ENCODE measurements around the gene DOCK7. TPM values are rescaled to one million over a fixed set of nuclear protein-coding genes. Genes with fewer than 3 reads are reported as not detected.

The DOCK7 gene
- total RNA-seq, 2 experiments from 2014 or later = 6.0 to 7.9 TPM

DNA sequence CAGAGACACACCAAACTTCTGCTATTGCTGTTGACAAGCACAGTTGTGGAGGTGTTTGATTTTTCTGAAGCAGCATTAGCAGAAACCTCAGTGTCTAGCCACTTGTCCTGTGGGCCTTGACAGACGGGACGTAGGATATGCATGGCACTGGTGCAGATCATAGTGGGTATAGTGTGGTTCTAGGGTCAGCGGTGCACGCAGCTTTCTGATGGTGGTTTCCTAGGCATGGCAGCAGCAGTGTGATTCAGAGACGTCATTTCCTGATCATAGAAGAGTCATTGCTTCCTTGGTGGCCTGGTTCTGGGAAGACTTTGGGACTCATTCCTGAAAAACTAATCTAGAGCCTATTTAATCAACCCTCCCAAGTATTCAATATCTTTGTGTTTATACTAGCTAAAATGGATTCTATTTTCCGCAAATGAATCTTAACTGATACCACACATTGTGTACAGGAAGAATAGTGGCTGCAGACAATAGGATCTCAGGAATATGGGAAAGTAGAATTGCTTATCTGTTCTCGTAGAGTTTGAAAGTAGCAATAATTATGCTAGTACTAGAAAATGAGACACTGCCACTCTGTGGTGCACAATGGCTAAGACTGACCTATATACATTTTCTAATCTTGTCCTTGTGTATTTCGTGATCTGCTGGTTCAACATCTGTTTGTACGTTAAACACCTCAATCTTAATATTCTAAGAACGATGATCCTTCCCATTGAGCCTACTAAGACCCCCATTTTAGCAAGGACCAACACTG is 254.1 kb downstream of the DOCK7 start:
- ChIA-PET POLR2A (no interaction called here), CTCF (no interaction called here)
- Histone ChIP-seq H3K27ac (ENCODE audit: low read depth in 1 of 2, low read length in 2 of 2) (no peak overlapping the region), H3K27me3 (ENCODE audit: control insufficient read depth in 1 of 2, insufficient read depth in 2 of 2, low read length in 2 of 2) (no peaks in the 10 kb centered on the region), H3K4me3 (ENCODE audit: low read length) (no peak overlapping the region), H3K4me1 (ENCODE audit: insufficient read depth, low read length) (peaks cover 12% of the 10 kb centered on the region), H3K9me3 (ENCODE audit: control insufficient read depth in 1 of 2, insufficient read depth in 1 of 2, low read length in 2 of 2) (no peaks in the 10 kb centered on the region), H3K36me3 (ENCODE audit: insufficient read depth, low read length) (no peaks in the 10 kb centered on the region)
- no peaks in the 10 kb centered on the region for H3K9me3 Mint-ChIP-seq
- no peaks in the 10 kb centered on the region for H3K27me3 Mint-ChIP-seq
- TF ChIP-seq, protein P1, sequence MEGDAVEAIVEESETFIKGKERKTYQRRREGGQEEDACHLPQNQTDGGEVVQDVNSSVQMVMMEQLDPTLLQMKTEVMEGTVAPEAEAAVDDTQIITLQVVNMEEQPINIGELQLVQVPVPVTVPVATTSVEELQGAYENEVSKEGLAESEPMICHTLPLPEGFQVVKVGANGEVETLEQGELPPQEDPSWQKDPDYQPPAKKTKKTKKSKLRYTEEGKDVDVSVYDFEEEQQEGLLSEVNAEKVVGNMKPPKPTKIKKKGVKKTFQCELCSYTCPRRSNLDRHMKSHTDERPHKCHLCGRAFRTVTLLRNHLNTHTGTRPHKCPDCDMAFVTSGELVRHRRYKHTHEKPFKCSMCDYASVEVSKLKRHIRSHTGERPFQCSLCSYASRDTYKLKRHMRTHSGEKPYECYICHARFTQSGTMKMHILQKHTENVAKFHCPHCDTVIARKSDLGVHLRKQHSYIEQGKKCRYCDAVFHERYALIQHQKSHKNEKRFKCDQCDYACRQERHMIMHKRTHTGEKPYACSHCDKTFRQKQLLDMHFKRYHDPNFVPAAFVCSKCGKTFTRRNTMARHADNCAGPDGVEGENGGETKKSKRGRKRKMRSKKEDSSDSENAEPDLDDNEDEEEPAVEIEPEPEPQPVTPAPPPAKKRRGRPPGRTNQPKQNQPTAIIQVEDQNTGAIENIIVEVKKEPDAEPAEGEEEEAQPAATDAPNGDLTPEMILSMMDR (IDR thresholded peaks at IDR 0.05) = no peak
- H3K4me1 Mint-ChIP-seq (ENCODE audit: low read depth) = peaks cover 22% of the 10 kb centered on the region
- peak overlapping the region; percentile 99 for H3K27ac Mint-ChIP-seq
- ATAC-seq (ENCODE audit: poor library complexity) (no peak), DNase-seq (no peak)
- H3K4me3 Mint-ChIP-seq = peak overlapping the region; percentile 76
- peaks cover 22% of the 10 kb centered on the region for H3K36me3 Mint-ChIP-seq (ENCODE audit: low read depth)
- intact Hi-C loops (cut with DNase I, micrococcal nuclease) = loop anchor here in 1 of 2 experiments (10.0 kb wide), 2 partner anchors 251 to 1091 kb away; partner anchors contain the start of genes DOCK7, EFCAB7 and ITGB3BP

DNA sequence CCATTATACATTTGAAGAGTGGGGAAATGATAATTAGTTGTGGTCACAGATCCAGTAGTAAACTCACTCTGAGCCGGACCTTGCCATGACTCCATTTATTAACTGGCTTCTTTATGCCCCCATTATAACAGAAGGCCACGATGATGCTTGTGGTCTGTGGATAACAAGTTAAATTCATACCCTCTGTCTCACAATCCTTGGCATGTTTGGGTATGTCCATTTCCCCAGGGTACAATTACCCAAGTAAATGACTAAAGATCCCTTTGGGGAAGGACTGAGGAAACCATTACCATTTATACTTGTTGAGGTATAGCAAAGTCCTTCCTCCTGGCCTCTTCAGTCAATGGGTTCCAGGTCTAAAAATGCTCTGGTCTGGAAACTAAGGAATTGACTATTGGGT is 258.6 kb downstream of the DOCK7 start:
- H3K27me3 Mint-ChIP-seq = no peaks in the 10 kb centered on the region
- ChIA-PET POLR2A (interaction anchor here (0.6 kb wide), 1 partner anchor 1163 kb away, joined by 3 read pairs; no protein-coding TSS in a partner anchor), CTCF (no interaction called here)
- ATAC-seq (ENCODE audit: poor library complexity) (no peak), DNase-seq (no peak)
- H3K9me3 Mint-ChIP-seq = no peaks in the 10 kb centered on the region
- H3K36me3 Mint-ChIP-seq (ENCODE audit: low read depth) = no peaks in the 10 kb centered on the region
- H3K36me3 ChIP-seq (ENCODE audit: insufficient read depth, low read length) = no peaks in the 10 kb centered on the region
- no peaks in the 10 kb centered on the region for H3K4me1 ChIP-seq (ENCODE audit: insufficient read depth, low read length)
- H3K4me1 Mint-ChIP-seq (ENCODE audit: low read depth) = no peaks in the 10 kb centered on the region
- intact Hi-C loops (cut with DNase I, micrococcal nuclease) = no loop called here
- TF ChIP-seq, protein P1 (IDR thresholded peaks at IDR 0.05) = no peak
- H3K27ac Mint-ChIP-seq = no peak overlapping the region
- H3K27ac ChIP-seq (ENCODE audit: low read depth in 1 of 2, low read length in 2 of 2) = no peak overlapping the region
- H3K4me3 Mint-ChIP-seq = no peak overlapping the region
- no peaks in the 10 kb centered on the region for H3K27me3 ChIP-seq (ENCODE audit: control insufficient read depth in 1 of 2, insufficient read depth in 2 of 2, low read length in 2 of 2)
- H3K9me3 ChIP-seq (ENCODE audit: control insufficient read depth in 1 of 2, insufficient read depth in 1 of 2, low read length in 2 of 2) = no peaks in the 10 kb centered on the region
- no peak overlapping the region for H3K4me3 ChIP-seq (ENCODE audit: low read length)

DNA sequence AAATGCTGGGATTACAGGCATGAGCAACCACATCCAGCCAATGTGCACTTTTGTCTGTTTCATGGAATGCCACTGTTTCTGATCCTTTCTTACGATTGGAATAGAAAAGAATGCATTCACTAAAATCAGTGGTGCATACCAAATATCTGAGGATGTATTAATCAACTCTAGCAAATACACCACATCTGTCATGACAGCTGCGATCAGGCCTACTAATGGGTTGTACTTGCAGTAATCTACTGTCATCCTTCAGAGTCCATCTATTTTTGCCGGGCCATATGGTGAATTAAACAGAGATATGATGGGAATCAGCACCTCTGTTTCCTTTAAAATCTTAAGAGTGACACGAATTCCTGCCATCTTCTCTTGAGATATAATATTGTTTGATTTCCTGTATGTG is 259.8 kb downstream of the DOCK7 start:
- H3K4me1 Mint-ChIP-seq (ENCODE audit: low read depth) = no peaks in the 10 kb centered on the region
- no peaks in the 10 kb centered on the region for H3K9me3 ChIP-seq (ENCODE audit: control insufficient read depth in 1 of 2, insufficient read depth in 1 of 2, low read length in 2 of 2)
- H3K27ac Mint-ChIP-seq = no peak overlapping the region
- ChIA-PET CTCF (no interaction called here), POLR2A (no interaction called here)
- intact Hi-C loops (cut with DNase I, micrococcal nuclease) = no loop called here
- H3K4me1 ChIP-seq (ENCODE audit: insufficient read depth, low read length) = no peaks in the 10 kb centered on the region
- H3K36me3 Mint-ChIP-seq (ENCODE audit: low read depth) = no peaks in the 10 kb centered on the region
- no peaks in the 10 kb centered on the region for H3K36me3 ChIP-seq (ENCODE audit: insufficient read depth, low read length)
- no peak overlapping the region for H3K4me3 Mint-ChIP-seq
- ATAC-seq (ENCODE audit: poor library complexity) = no peak
- no peaks in the 10 kb centered on the region for H3K27me3 Mint-ChIP-seq
- no peaks in the 10 kb centered on the region for H3K9me3 Mint-ChIP-seq
- no peak overlapping the region for H3K27ac ChIP-seq (ENCODE audit: low read depth in 1 of 2, low read length in 2 of 2)
- no peak for DNase-seq
- TF ChIP-seq, protein P1 (IDR thresholded peaks at IDR 0.05) = no peak
- H3K27me3 ChIP-seq (ENCODE audit: control insufficient read depth in 1 of 2, insufficient read depth in 2 of 2, low read length in 2 of 2) = no peaks in the 10 kb centered on the region
- no peak overlapping the region for H3K4me3 ChIP-seq (ENCODE audit: low read length)
